Stimulated activated naive CD8-positive, alpha-beta T cell treated with anti-CD3 and anti-CD28 coated beads, Interleukin-15, Interleukin-2, amounts not matched to agents 100 U/mL and 50 U/mL, for 24 hours (primary cell): Measurements from ENCODE around the gene YAE1.

Experiments
- ATAC-seq: fragments of 150-1000 bp; cut with Tn5 transposase; one replicate; pipeline ENCODE4 v1.10.0; 2021
- DNase-seq: peaks from one replicate; pipeline ENCODE4 v3.0.0; 2021

Gene YAE1

GRCh38 chr7:39608278-39608677, 42.1 kb downstream of the YAE1 start:
- no peak for DNase-seq

GRCh38 chr7:39609113-39609934, 43.1 kb downstream of the YAE1 start:
- peak; percentile 58 for ATAC-seq

More at GRCh38 chr7:39608278-39608677, 42.1 kb downstream of the YAE1 start:
- no peak for ATAC-seq

GRCh38 chr7:39609935-39610263, 43.7 kb downstream of the YAE1 start:
- ATAC-seq, result no peak
- no peak for DNase-seq

More at GRCh38 chr7:39609113-39609934, 43.1 kb downstream of the YAE1 start:
- DNase-seq, result peak; percentile 42

- DNase-seq (no peak), ATAC-seq (no peak)
Measured at GRCh38 chr7:39613577-39613976, 47.4 kb downstream of the YAE1 start.

GRCh38 chr7:39614299-39614698, 48.1 kb downstream of the YAE1 start:
- ATAC-seq, result no peak
- DNase-seq, result no peak

GRCh38 chr7:39615350-39615975, 49.3 kb downstream of the YAE1 start:
- ATAC-seq (no peak), DNase-seq (no peak)

- DNase-seq, result no peak
- ATAC-seq, result no peak
Measured at GRCh38 chr7:39616138-39616537, 49.9 kb downstream of the YAE1 start.

GRCh38 chr7:39617005-39617404, 50.8 kb downstream of the YAE1 start:
- ATAC-seq (no peak), DNase-seq (no peak)

- ATAC-seq (no peak), DNase-seq (no peak)
Measured at GRCh38 chr7:39618868-39619267, 52.7 kb downstream of the YAE1 start.

GRCh38 chr7:39620486-39620885, 54.3 kb downstream of the YAE1 start:
- no peak for ATAC-seq

GRCh38 chr7:39621261-39621660, 55.1 kb downstream of the YAE1 start:
- DNase-seq (no peak), ATAC-seq (no peak)

More at GRCh38 chr7:39620486-39620885, 54.3 kb downstream of the YAE1 start:
- no peak for DNase-seq

GRCh38 chr7:39621784-39622411, 55.7 kb downstream of the YAE1 start:
- no peak for ATAC-seq
- no peak for DNase-seq
